HCT116 (cell line): ENCODE results near the gene ERGIC1. TPM values are rescaled to one million over a fixed set of nuclear protein-coding genes. Genes with fewer than 3 reads are reported as not detected.

Experiments
- ATAC-seq: fragments of 200-7000 bp; cut with Tn5 transposase; 2 replicates; pipeline ENCODE4 v1.9.1; 2020; ENCODE audit warnings: mild to moderate bottlenecking, moderate library complexity
- BruUV-seq: library from RNA; stranded (reverse); fragments of 400-500 nt; replicated peaks from 2 replicates; lab custom pipeline; 2021; lab: Mats Ljungman, UMichigan
- CTCF ChIA-PET: fragments of 300-600 bp; sonication (Branson Sonifier 250); formaldehyde crosslinking; loops from one replicate; lab custom pipeline; 2021; ENCODE audit warnings: antibody characterized with exemption; lab: Charles Lee
- POLR2A ChIA-PET: fragments of 300-600, 350-600 bp; sonication (Branson Sonifier 250); formaldehyde crosslinking; loops from one replicate; lab custom pipeline; 2021; ENCODE audit warnings: antibody characterized with exemption; lab: Charles Lee
- RAD21 ChIA-PET, 2 experiments: fragments of 300-600 bp; sonication (Branson Sonifier 250); formaldehyde crosslinking; loops; one replicate each; lab custom pipeline; 2023; ENCODE audit warnings: low total read pairs in 2 of 2; ENCODE audit not compliant: uncharacterized antibody in 2 of 2, unreplicated experiment in 2 of 2, low non-redundant PET in 1 of 2; lab: Charles Lee
- DNase-seq: peaks from one replicate; pipeline ENCODE4 v3.0.0-alpha.2; 2010; ENCODE audit warnings: low read depth, low spot score
- H2AFZ ChIP-seq: fragments of 200-600 bp; shearing (Covaris generic), sonication (generic); 2 replicates; pipeline ENCODE4 v1.6.1; 2017; ENCODE audit warnings: low read depth, mixed run types, mixed read lengths, antibody characterized with exemption, low read length; ENCODE audit not compliant: poor library complexity, severe bottlenecking
- H3K27ac ChIP-seq: 2 replicates; pipeline ENCODE4 v1.5.1; 2012; ENCODE audit warnings: low read depth, low read length
- H3K27me3 ChIP-seq: fragments of 200-600 bp; sonication (generic); 2 replicates; pipeline ENCODE4 v1.6.1; 2016; ENCODE audit warnings: mixed run types, low read length, mixed read lengths; ENCODE audit not compliant: insufficient read depth
- H3K36me3 ChIP-seq, 2 experiments: fragments of 200-500 bp in 1 of 2; fragments of 200-600 bp in 1 of 2; sonication (Bioruptor generic) in 1 of 2; sonication (generic) in 1 of 2; 2 replicates each; pipeline versions ENCODE4 v1.5.1 to v1.6.1; 2014 to 2016; ENCODE audit warnings: low read length in 2 of 2, inconsistent platforms in 1 of 2, mixed read lengths in 1 of 2, mixed run types in 1 of 2; ENCODE audit not compliant: insufficient read depth in 2 of 2, control insufficient read depth in 1 of 2
- H3K4me1 ChIP-seq, 2 experiments: fragments of 200-600 bp in 1 of 2; sonication (generic) in 1 of 2; 2 replicates each; pipeline versions ENCODE4 v1.5.1 to v1.6.1; 2012 to 2017; ENCODE audit warnings: low read length in 2 of 2, inconsistent platforms in 1 of 2, mild to moderate bottlenecking in 1 of 2, mixed read lengths in 1 of 2, mixed run types in 1 of 2, moderate library complexity in 1 of 2; ENCODE audit not compliant: insufficient read depth in 2 of 2, control insufficient read depth in 1 of 2
- H3K4me2 ChIP-seq: fragments of 200-600 bp; sonication (generic); 2 replicates; pipeline ENCODE4 v1.6.1; 2017; ENCODE audit warnings: mixed run types, low read length, mixed read lengths
- H3K4me3 ChIP-seq, 2 experiments: fragments of 200-600 bp in 1 of 2; sonication (generic) in 1 of 2; replicated peaks in 1 of 2; 2 replicates each; pipeline ENCODE4 v1.5.1; 2011 to 2016; ENCODE audit warnings: low read length in 2 of 2, control low read depth in 1 of 2, low read depth in 1 of 2, mild to moderate bottlenecking in 1 of 2, mixed read lengths in 1 of 2, mixed run types in 1 of 2
- H3K79me2 ChIP-seq: fragments of 200-600 bp; sonication (generic); 2 replicates; pipeline ENCODE4 v1.6.1; 2017; ENCODE audit warnings: mild to moderate bottlenecking, mixed run types, low read length, moderate library complexity, mixed read lengths; ENCODE audit not compliant: insufficient read depth
- H3K9ac ChIP-seq: fragments of 200-600 bp; sonication (generic); 2 replicates; pipeline ENCODE4 v1.6.1; 2016; ENCODE audit warnings: low read length, mixed read lengths
- H3K9me2 ChIP-seq: fragments of 200-600 bp; sonication (generic), shearing (Covaris generic); 2 replicates; pipeline ENCODE4 v1.6.1; 2017; ENCODE audit warnings: mixed run types, mild to moderate bottlenecking, moderate library complexity; ENCODE audit not compliant: insufficient read depth
- H3K9me3 ChIP-seq, 2 experiments: fragments of 200-500 bp in 1 of 2; fragments of 200-600 bp in 1 of 2; sonication (Bioruptor generic) in 1 of 2; sonication (generic) in 1 of 2; 2 replicates each; pipeline ENCODE4 v1.6.1; 2014 to 2017; ENCODE audit warnings: low read length in 2 of 2, mixed read lengths in 2 of 2, inconsistent platforms in 1 of 2, low read depth in 1 of 2, mild to moderate bottlenecking in 1 of 2, mixed run types in 1 of 2, moderate library complexity in 1 of 2; ENCODE audit not compliant: control insufficient read depth in 1 of 2, insufficient read depth in 1 of 2
- H4K20me1 ChIP-seq: fragments of 200-600 bp; sonication (generic), shearing (Covaris generic); 2 replicates; pipeline ENCODE4 v1.6.1; 2017; ENCODE audit warnings: mixed run types, mild to moderate bottlenecking, moderate library complexity; ENCODE audit not compliant: insufficient read depth
- EGR1 ChIP-seq: IDR thresholded peaks from 2 replicates; pipeline ENCODE4 v1.6.1; 2012; ENCODE audit warnings: low read depth
- FOSL1 ChIP-seq: IDR thresholded peaks from 2 replicates; pipeline ENCODE4 v1.6.1; 2012; ENCODE audit warnings: low read depth
- JUND ChIP-seq: IDR thresholded peaks from 2 replicates; pipeline ENCODE4 v1.6.1; 2012
- POLR2A ChIP-seq: IDR thresholded peaks from 2 replicates; pipeline ENCODE4 v1.7.0; 2011; ENCODE audit warnings: borderline replicate concordance; ENCODE audit not compliant: insufficient read depth, insufficient read length; ENCODE audit errors: extremely low read depth
- RAD21 ChIP-seq: IDR thresholded peaks from 2 replicates; pipeline ENCODE4 v1.6.1; 2012; ENCODE audit warnings: low read depth, mild to moderate bottlenecking
- SRF ChIP-seq: IDR thresholded peaks from 2 replicates; pipeline ENCODE4 v1.6.1; 2012; ENCODE audit warnings: low read depth
- ZBTB33 ChIP-seq: IDR thresholded peaks from 2 replicates; pipeline ENCODE4 v1.6.1; 2011; ENCODE audit warnings: mild to moderate bottlenecking, low read length, moderate library complexity; ENCODE audit not compliant: insufficient replicate concordance; ENCODE audit errors: extremely low read depth
- ZFX ChIP-seq: fragments of 450-650 bp; IDR thresholded peaks from 2 replicates; pipeline ENCODE4 v1.6.1; 2017
- intact Hi-C: fragments of 100-400 bp; cut with micrococcal nuclease; formaldehyde crosslinking; loops from 2 replicates; pipeline ENCODE4 v1.10.0; 2022
- total RNA-seq: library from RNA; stranded (reverse); gene quantifications from one replicate; pipeline ENCODE4 v1.2.1, GENCODE V29; 2021; ENCODE audit not compliant: unreplicated experiment
- TF ChIP-seq, protein P1 (sequence below): IDR thresholded peaks from 2 replicates; pipeline ENCODE4 v1.6.1; 2012; ENCODE audit warnings: low read depth
- TF ChIP-seq, protein P2 (sequence below): IDR thresholded peaks from 2 replicates; pipeline ENCODE4 v1.6.1; 2012
- TF ChIP-seq, protein P3 (sequence below): IDR thresholded peaks from 2 replicates; pipeline ENCODE4 v1.6.1; 2012

The ERGIC1 gene
- total RNA-seq, 1 experiment from 2014 or later: 73.3 TPM

DNA sequence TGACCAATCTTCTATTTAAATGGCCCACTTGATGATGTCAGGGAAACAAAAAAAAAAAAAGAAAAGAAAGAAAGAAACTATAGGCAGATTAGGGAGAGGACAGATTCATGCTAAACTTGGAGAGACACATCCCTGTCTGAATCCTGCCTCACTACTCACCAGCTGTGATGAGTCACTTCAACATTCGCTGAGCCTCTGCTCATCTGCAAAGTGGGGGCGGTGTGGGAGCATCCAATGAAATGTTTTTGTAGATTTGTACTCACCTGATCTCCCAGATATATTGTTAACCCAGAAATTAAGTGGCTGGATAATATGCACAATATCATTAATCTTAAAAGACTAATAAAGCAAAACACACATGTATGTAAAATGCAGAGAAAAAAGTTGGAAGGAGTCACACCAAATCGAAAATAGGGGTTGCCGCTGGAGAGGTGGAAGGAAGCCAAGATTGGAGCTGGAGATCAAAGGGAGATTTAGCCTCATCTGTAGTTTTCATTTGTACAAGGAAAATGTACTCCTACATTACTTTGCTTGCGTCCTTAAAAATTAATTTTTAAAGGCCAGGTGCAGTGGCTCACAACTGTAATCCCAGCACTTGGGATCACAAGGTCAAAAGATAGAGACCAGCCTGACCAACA is 17.0 kb upstream of the ERGIC1 start:
- Histone ChIP-seq H3K9ac (no peak overlapping the region), H2AFZ (peak overlapping the region; percentile 76), H3K36me3 (no peaks in the 10 kb centered on the region), H3K4me3 (0 out of 4 replicates have a peak overlapping the region, but pooled peaks of 1 of the 2 experiments have one; percentile 7), H3K27me3 (no peaks in the 10 kb centered on the region), H4K20me1 (no peaks in the 10 kb centered on the region), H3K9me3 (no peaks in the 10 kb centered on the region), H3K4me1 (peaks cover 7 to 26% of the 10 kb centered on the region in 2 experiments; a peak in 3 of 4 replicates), H3K4me2 (peak overlapping the region; percentile 61), H3K79me2 (no peaks in the 10 kb centered on the region), H3K9me2 (no peaks in the 10 kb centered on the region), H3K27ac (no peak overlapping the region)
- BruUV-seq: no TSS peak
- ChIA-PET RAD21 (no interaction called here), POLR2A (no interaction called here), CTCF (no interaction called here)
- TF ChIP-seq FOSL1: peak; percentile 63
- no peak for TF ChIP-seq POLR2A
- peak; percentile 66 for TF ChIP-seq JUND
- peak; percentile 83 for TF ChIP-seq EGR1
- ATAC-seq: peak; percentile 81
- intact Hi-C loops: no loop called here
- DNase-seq: no peak

- no peaks in the 10 kb centered on the region for H3K9me2 ChIP-seq
- POLR2A ChIA-PET: no interaction called here
- DNase-seq: no peak
- no peak overlapping the region for H3K4me2 ChIP-seq
- H3K4me1 ChIP-seq: peaks cover 7 to 26% of the 10 kb centered on the region in 2 experiments; a peak in 3 of 4 replicates
- H3K4me3 ChIP-seq: no peak overlapping the region
- H3K27ac ChIP-seq: no peak overlapping the region
- no peaks in the 10 kb centered on the region for H3K36me3 ChIP-seq
- BruUV-seq: no TSS peak
- no peaks in the 10 kb centered on the region for H3K9me3 ChIP-seq
- CTCF ChIA-PET: no interaction called here
- intact Hi-C loops: no loop called here
- H3K79me2 ChIP-seq: no peaks in the 10 kb centered on the region
- no peaks in the 10 kb centered on the region for H3K27me3 ChIP-seq
- no peaks in the 10 kb centered on the region for H4K20me1 ChIP-seq
- no peak overlapping the region for H2AFZ ChIP-seq
- ATAC-seq: no peak
- H3K9ac ChIP-seq: no peak overlapping the region
- RAD21 ChIA-PET: no interaction called here
- TF ChIP-seq EGR1 (no peak), JUND (no peak), RAD21 (no peak), FOSL1 (no peak), ZBTB33 (no peak), SRF (no peak), ZFX (no peak)
- TF ChIP-seq, protein P1, sequence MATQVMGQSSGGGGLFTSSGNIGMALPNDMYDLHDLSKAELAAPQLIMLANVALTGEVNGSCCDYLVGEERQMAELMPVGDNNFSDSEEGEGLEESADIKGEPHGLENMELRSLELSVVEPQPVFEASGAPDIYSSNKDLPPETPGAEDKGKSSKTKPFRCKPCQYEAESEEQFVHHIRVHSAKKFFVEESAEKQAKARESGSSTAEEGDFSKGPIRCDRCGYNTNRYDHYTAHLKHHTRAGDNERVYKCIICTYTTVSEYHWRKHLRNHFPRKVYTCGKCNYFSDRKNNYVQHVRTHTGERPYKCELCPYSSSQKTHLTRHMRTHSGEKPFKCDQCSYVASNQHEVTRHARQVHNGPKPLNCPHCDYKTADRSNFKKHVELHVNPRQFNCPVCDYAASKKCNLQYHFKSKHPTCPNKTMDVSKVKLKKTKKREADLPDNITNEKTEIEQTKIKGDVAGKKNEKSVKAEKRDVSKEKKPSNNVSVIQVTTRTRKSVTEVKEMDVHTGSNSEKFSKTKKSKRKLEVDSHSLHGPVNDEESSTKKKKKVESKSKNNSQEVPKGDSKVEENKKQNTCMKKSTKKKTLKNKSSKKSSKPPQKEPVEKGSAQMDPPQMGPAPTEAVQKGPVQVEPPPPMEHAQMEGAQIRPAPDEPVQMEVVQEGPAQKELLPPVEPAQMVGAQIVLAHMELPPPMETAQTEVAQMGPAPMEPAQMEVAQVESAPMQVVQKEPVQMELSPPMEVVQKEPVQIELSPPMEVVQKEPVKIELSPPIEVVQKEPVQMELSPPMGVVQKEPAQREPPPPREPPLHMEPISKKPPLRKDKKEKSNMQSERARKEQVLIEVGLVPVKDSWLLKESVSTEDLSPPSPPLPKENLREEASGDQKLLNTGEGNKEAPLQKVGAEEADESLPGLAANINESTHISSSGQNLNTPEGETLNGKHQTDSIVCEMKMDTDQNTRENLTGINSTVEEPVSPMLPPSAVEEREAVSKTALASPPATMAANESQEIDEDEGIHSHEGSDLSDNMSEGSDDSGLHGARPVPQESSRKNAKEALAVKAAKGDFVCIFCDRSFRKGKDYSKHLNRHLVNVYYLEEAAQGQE: no peak
- TF ChIP-seq, protein P2, sequence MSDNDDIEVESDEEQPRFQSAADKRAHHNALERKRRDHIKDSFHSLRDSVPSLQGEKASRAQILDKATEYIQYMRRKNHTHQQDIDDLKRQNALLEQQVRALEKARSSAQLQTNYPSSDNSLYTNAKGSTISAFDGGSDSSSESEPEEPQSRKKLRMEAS: no peak
- TF ChIP-seq, protein P3, sequence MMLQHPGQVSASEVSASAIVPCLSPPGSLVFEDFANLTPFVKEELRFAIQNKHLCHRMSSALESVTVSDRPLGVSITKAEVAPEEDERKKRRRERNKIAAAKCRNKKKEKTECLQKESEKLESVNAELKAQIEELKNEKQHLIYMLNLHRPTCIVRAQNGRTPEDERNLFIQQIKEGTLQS: no peak
Measured at GRCh38 chr5:172817664-172818063, 16.4 kb upstream of the ERGIC1 start.
